ENCODE measurements around the gene SHC2.

SHC2 gene

GRCh38 chr19:410243-410781 lies 50.5 kb downstream of the SHC2 start:
- no peak overlapping the region for H3K4me3 ChIP-seq (ENCODE audit: low read depth, low read length)
- TF ChIP-seq CTCF (IDR thresholded peaks at IDR 0.05; ENCODE audit: low read depth, low read length, missing control alignments): no peak
- DNase-seq (ENCODE audit: low read depth): no peak

GRCh38 chr19:409516-410242 lies 51.2 kb downstream of the SHC2 start:
- no peak for DNase-seq (ENCODE audit: low read depth)
- TF ChIP-seq CTCF (IDR thresholded peaks at IDR 0.05; ENCODE audit: low read depth, low read length, missing control alignments): no peak
- H3K4me3 ChIP-seq (ENCODE audit: low read depth, low read length): no peak overlapping the region

- no peak for DNase-seq (ENCODE audit: low read depth)
- H3K4me3 ChIP-seq (ENCODE audit: low read depth, low read length): no peak within 1 kb of the TSS
- no peak for TF ChIP-seq CTCF (IDR thresholded peaks at IDR 0.05; ENCODE audit: low read depth, low read length, missing control alignments)
Observed at GRCh38 chr19:408902-409515, 51.8 kb downstream of the SHC2 start, which contains the start of gene C2CD4C. Gene C2CD4C (minus strand): TSS chr19:409147. CDS start chr19:408361, 786 bp downstream.

- H3K4me3 ChIP-seq (ENCODE audit: low read depth, low read length): no peak overlapping the region
- DNase-seq (ENCODE audit: low read depth): no peak
- TF ChIP-seq CTCF (IDR thresholded peaks at IDR 0.05; ENCODE audit: low read depth, low read length, missing control alignments): no peak
Observed at GRCh38 chr19:408441-408901, 52.4 kb downstream of the SHC2 start.

GRCh38 chr19:407511-408440 lies 53.1 kb downstream of the SHC2 start:
- no peak for DNase-seq (ENCODE audit: low read depth)
- TF ChIP-seq CTCF (IDR thresholded peaks at IDR 0.05; ENCODE audit: low read depth, low read length, missing control alignments): no peak
- no peak overlapping the region for H3K4me3 ChIP-seq (ENCODE audit: low read depth, low read length)

- no peak for TF ChIP-seq CTCF (IDR thresholded peaks at IDR 0.05; ENCODE audit: low read depth, low read length, missing control alignments)
- no peak for DNase-seq (ENCODE audit: low read depth)
- no peak overlapping the region for H3K4me3 ChIP-seq (ENCODE audit: low read depth, low read length)
Observed at GRCh38 chr19:406971-407510, 53.8 kb downstream of the SHC2 start.
